GM19239 (cell line): Measurements from ENCODE around the gene TMEM35A.
"Not testable (repeated sequence)": the region's sequence is repeated elsewhere in the genome, so short reads cannot be mapped to it uniquely, and the experiment has no call there.

Experiments used
- DNase-seq: peaks from one replicate; pipeline ENCODE4 v3.0.0; 2011; ENCODE audit warnings: low spot score; ENCODE audit not compliant: insufficient read length
- FAIRE-seq: peaks from 2 replicates; lab custom pipeline; 2011; peaks lifted over from hg19 to GRCh38; lab: Jason Lieb, UNC

Gene TMEM35A

GRCh38 chrX:101078716-101079598, at the start of gene TMEM35A:
Gene TMEM35A, plus strand, starts transcription at chrX:101078879. Its CDS starts 124 bp downstream, at chrX:101079003.
- DNase-seq, result no peak
- no peak for FAIRE-seq

GRCh38 chrX:101029665-101030064, 49.0 kb upstream of the TMEM35A start:
- FAIRE-seq (no peak), DNase-seq (no peak)

GRCh38 chrX:101037231-101037630, 41.4 kb upstream of the TMEM35A start:
- FAIRE-seq, result peak; percentile 55
- DNase-seq, result no peak

- DNase-seq (no peak), FAIRE-seq (no peak)
These were observed 38.5 kb upstream of the TMEM35A start for GRCh38 chrX:101040197-101040596.

- DNase-seq, result no peak
- peak; percentile 64 for FAIRE-seq
These were observed 27.5 kb upstream of the TMEM35A start for GRCh38 chrX:101051153-101051548.

- FAIRE-seq (peak; percentile 94), DNase-seq (peak; percentile 43)
These were observed 27.0 kb upstream of the TMEM35A start, which contains the start of gene TRMT2B for GRCh38 chrX:101051549-101052302. Gene TRMT2B, minus strand, starts transcription at chrX:101052111. Its CDS starts 9,822 bp downstream, at chrX:101042289.

GRCh38 chrX:101056551-101056950, 22.1 kb upstream of the TMEM35A start:
- FAIRE-seq, DNase-seq: not testable (repeated sequence)

- DNase-seq (peak; percentile 6), FAIRE-seq (peak; percentile 57)
These were observed 21.5 kb upstream of the TMEM35A start for GRCh38 chrX:101057093-101057714.

GRCh38 chrX:101062176-101062575, 16.5 kb upstream of the TMEM35A start:
- no peak for FAIRE-seq

GRCh38 chrX:101071582-101071981, 7.1 kb upstream of the TMEM35A start:
- no peak for FAIRE-seq
- no peak for DNase-seq

More at GRCh38 chrX:101062176-101062575, 16.5 kb upstream of the TMEM35A start:
- no peak for DNase-seq

GRCh38 chrX:101079736-101080270, 1.1 kb downstream of the TMEM35A start:
- DNase-seq, result no peak
- FAIRE-seq, result no peak

- FAIRE-seq (no peak), DNase-seq (no peak)
These were observed 1.8 kb downstream of the TMEM35A start for GRCh38 chrX:101080326-101081124.

GRCh38 chrX:101081231-101081630, 2.6 kb downstream of the TMEM35A start:
- no peak for FAIRE-seq

GRCh38 chrX:101091817-101092216, 13.1 kb downstream of the TMEM35A start:
- FAIRE-seq, result no peak

More at GRCh38 chrX:101081231-101081630, 2.6 kb downstream of the TMEM35A start:
- DNase-seq, result no peak

GRCh38 chrX:101097546-101098453, 19.1 kb downstream of the TMEM35A start, which contains the start of gene CENPI:
Gene CENPI, plus strand, starts transcription at chrX:101098204. Its CDS starts 2,867 bp downstream, at chrX:101101071.
- DNase-seq (peak; percentile 77), FAIRE-seq (peak; percentile 100)

More at GRCh38 chrX:101091817-101092216, 13.1 kb downstream of the TMEM35A start:
- no peak for DNase-seq

- DNase-seq, result no peak
- no peak for FAIRE-seq
These were observed 29.6 kb downstream of the TMEM35A start for GRCh38 chrX:101108284-101108683.

- FAIRE-seq (no peak), DNase-seq (no peak)
These were observed 39.0 kb downstream of the TMEM35A start for GRCh38 chrX:101117701-101118100.

GRCh38 chrX:101136235-101136634, 57.6 kb downstream of the TMEM35A start:
- DNase-seq (no peak), FAIRE-seq (no peak)
